Neural progenitor cell (in vitro differentiated cells): Measurements from ENCODE around the gene CDH26. TPM values are rescaled to one million over a fixed set of nuclear protein-coding genes. Genes with fewer than 3 reads are reported as not detected.

Source experiments
- DNase-seq: peaks from one replicate; pipeline ENCODE4 v3.0.0-alpha.2; 2016; ENCODE audit warnings: low spot score
- H2AFZ ChIP-seq: fragments of 200-600 bp; sonication (generic); replicated peaks from 2 replicates; pipeline ENCODE4 v1.6.1; 2016; ENCODE audit warnings: antibody characterized with exemption
- H3F3A ChIP-seq: fragments of 200-600 bp; sonication (generic); 2 replicates; pipeline ENCODE4 v1.6.1; 2016; ENCODE audit warnings: antibody characterized with exemption, low read depth
- H3K27ac ChIP-seq: fragments of 200-600 bp; sonication (generic); 2 replicates; pipeline ENCODE4 v1.5.1; 2016; ENCODE audit warnings: mild to moderate bottlenecking
- H3K27me3 ChIP-seq: fragments of 200-600 bp; sonication (generic); 2 replicates; pipeline ENCODE4 v1.6.1; 2016; ENCODE audit warnings: mild to moderate bottlenecking, moderate library complexity
- H3K36me3 ChIP-seq: fragments of 200-600 bp; sonication (generic); 2 replicates; pipeline ENCODE4 v1.5.1; 2016
- H3K4me1 ChIP-seq: fragments of 200-600 bp; sonication (generic); 2 replicates; pipeline ENCODE4 v1.6.1; 2016; ENCODE audit warnings: mixed run types
- H3K4me2 ChIP-seq: fragments of 200-600 bp; sonication (generic); 2 replicates; pipeline ENCODE4 v1.6.1; 2016
- H3K4me3 ChIP-seq: fragments of 200-600 bp; sonication (generic); 2 replicates; pipeline ENCODE4 v1.5.1; 2016
- H3K79me2 ChIP-seq: fragments of 200-600 bp; sonication (generic); 2 replicates; pipeline ENCODE4 v1.6.1; 2016; ENCODE audit warnings: low read depth
- H3K9ac ChIP-seq: fragments of 200-600 bp; sonication (generic); 2 replicates; pipeline ENCODE4 v1.6.1; 2016
- H3K9me3 ChIP-seq: fragments of 200-600 bp; sonication (generic); 2 replicates; pipeline ENCODE4 v1.5.1; 2016; ENCODE audit warnings: low read depth
- H4K20me1 ChIP-seq: fragments of 200-600 bp; sonication (generic); 2 replicates; pipeline ENCODE4 v1.6.1; 2016; ENCODE audit warnings: low read depth
- H3K27ac Mint-ChIP-seq: 3 replicates; pipeline ENCODE4 v1.8.0; 2021; ENCODE audit warnings: mixed read lengths
- H3K27me3 Mint-ChIP-seq: 2 replicates; pipeline ENCODE4 v1.8.0; 2022; ENCODE audit warnings: low read depth, mild to moderate bottlenecking, inconsistent platforms, moderate library complexity, mixed read lengths; ENCODE audit not compliant: insufficient read depth
- H3K36me3 Mint-ChIP-seq: 3 replicates; pipeline ENCODE4 v1.8.0; 2021; ENCODE audit warnings: mixed read lengths
- H3K4me1 Mint-ChIP-seq: 3 replicates; pipeline ENCODE4 v1.8.0; 2021; ENCODE audit warnings: mixed read lengths
- H3K4me3 Mint-ChIP-seq: 3 replicates; pipeline ENCODE4 v1.8.0; 2021; ENCODE audit warnings: mild to moderate bottlenecking, moderate library complexity, mixed read lengths
- H3K9me3 Mint-ChIP-seq: 3 replicates; pipeline ENCODE4 v1.8.0; 2020; ENCODE audit warnings: mixed read lengths
- EZH2 ChIP-seq: fragments of 200-600 bp; sonication (generic); IDR thresholded peaks from 2 replicates; pipeline ENCODE4 v1.6.1; 2017; ENCODE audit warnings: antibody characterized with exemption, mild to moderate bottlenecking, moderate library complexity
- EZH2phosphoT487 ChIP-seq: fragments of 200-600 bp; sonication (generic); IDR thresholded peaks from 2 replicates; pipeline ENCODE4 v1.6.1; 2017; ENCODE audit warnings: antibody characterized with exemption
- total RNA-seq: library from RNA; depleted of rRNA; stranded (reverse); fragments of >200 nt; gene quantifications from 2 replicates; pipeline ENCODE4 v1.2.3, GENCODE V29; 2015; ENCODE audit warnings: low replicate concordance
- TF ChIP-seq, protein P1 (sequence below): fragments of 200-600 bp; sonication (generic); IDR thresholded peaks from 2 replicates; pipeline ENCODE4 v1.5.1; 2017; ENCODE audit warnings: antibody characterized with exemption, mild to moderate bottlenecking

CDH26 gene
- total RNA-seq, 1 donor from 2014 or later: not detected

GRCh38 chr20:60011512-60012507 is 53.6 kb downstream of the CDH26 start:
- no peak overlapping the region for H3K27ac Mint-ChIP-seq
- Histone ChIP-seq H3F3A (no peaks in the 10 kb centered on the region), H3K27ac (no peak overlapping the region), H3K9ac (no peak overlapping the region), H3K9me3 (no peaks in the 10 kb centered on the region), H3K4me1 (no peaks in the 10 kb centered on the region), H3K4me3 (no peak overlapping the region), H3K4me2 (no peak overlapping the region), H3K27me3 (no peaks in the 10 kb centered on the region), H2AFZ (no peak overlapping the region), H3K79me2 (no peaks in the 10 kb centered on the region), H3K36me3 (no peaks in the 10 kb centered on the region), H4K20me1 (no peaks in the 10 kb centered on the region)
- H3K27me3 Mint-ChIP-seq: peaks cover 8% of the 10 kb centered on the region
- TF ChIP-seq EZH2: no peak
- peaks cover 15% of the 10 kb centered on the region for H3K9me3 Mint-ChIP-seq
- H3K36me3 Mint-ChIP-seq: peaks cover 2% of the 10 kb centered on the region
- H3K4me3 Mint-ChIP-seq: no peak overlapping the region
- no peak for DNase-seq
- H3K4me1 Mint-ChIP-seq: no peaks in the 10 kb centered on the region

DNA sequence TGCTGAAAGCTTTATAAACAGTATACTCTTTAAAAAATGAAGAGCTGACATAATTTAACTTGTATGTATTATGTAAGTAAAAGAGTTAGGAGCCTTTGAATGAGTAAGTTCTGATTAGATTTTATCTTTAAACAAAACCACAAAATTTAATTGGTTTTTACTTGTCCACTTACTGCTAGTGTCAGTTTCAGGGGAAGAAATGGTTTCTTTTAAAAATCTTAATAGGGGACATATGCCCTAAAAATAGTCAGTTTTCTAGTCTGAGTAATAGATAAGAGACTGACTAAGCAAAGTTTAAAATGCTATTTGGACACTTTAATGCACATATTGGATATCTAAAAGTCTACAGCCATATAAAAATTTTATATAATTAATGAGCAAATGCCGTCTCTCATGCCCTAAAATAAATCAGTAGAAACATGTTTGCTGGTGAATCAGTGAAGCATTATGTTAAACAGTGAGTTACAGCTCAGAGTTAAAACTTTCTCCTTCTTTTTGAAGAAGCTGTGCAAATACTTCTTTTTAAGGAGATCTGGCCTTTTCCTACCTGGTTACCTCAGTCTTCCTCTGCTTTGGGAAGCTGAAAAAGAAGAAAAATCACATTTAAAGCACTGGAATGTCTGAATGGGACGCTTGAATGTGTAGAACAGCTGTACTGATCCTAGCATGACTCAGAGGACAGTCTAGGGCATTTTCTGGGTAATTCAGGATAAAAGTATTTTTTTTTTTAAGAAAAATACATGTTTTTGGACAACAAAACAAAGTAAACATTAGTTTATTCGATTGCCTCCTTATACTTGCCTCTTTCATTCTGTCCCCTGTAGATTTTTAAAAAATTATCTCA is 55.3 kb downstream of the CDH26 start:
- H3K27me3 ChIP-seq: no peaks in the 10 kb centered on the region
- no peak overlapping the region for H3K27ac Mint-ChIP-seq
- H3K9me3 Mint-ChIP-seq: peaks cover 15% of the 10 kb centered on the region
- peaks cover 8% of the 10 kb centered on the region for H3K27me3 Mint-ChIP-seq
- H3K4me1 Mint-ChIP-seq: no peaks in the 10 kb centered on the region
- no peaks in the 10 kb centered on the region for H3K9me3 ChIP-seq
- no peak overlapping the region for H2AFZ ChIP-seq
- no peak overlapping the region for H3K4me2 ChIP-seq
- H4K20me1 ChIP-seq: no peaks in the 10 kb centered on the region
- H3K36me3 ChIP-seq: no peaks in the 10 kb centered on the region
- H3K4me3 ChIP-seq: no peak overlapping the region
- TF ChIP-seq EZH2 (no peak), EZH2phosphoT487 (no peak)
- TF ChIP-seq, protein P1, sequence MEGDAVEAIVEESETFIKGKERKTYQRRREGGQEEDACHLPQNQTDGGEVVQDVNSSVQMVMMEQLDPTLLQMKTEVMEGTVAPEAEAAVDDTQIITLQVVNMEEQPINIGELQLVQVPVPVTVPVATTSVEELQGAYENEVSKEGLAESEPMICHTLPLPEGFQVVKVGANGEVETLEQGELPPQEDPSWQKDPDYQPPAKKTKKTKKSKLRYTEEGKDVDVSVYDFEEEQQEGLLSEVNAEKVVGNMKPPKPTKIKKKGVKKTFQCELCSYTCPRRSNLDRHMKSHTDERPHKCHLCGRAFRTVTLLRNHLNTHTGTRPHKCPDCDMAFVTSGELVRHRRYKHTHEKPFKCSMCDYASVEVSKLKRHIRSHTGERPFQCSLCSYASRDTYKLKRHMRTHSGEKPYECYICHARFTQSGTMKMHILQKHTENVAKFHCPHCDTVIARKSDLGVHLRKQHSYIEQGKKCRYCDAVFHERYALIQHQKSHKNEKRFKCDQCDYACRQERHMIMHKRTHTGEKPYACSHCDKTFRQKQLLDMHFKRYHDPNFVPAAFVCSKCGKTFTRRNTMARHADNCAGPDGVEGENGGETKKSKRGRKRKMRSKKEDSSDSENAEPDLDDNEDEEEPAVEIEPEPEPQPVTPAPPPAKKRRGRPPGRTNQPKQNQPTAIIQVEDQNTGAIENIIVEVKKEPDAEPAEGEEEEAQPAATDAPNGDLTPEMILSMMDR: no peak
- H3K4me3 Mint-ChIP-seq: no peak overlapping the region
- no peaks in the 10 kb centered on the region for H3F3A ChIP-seq
- no peaks in the 10 kb centered on the region for H3K4me1 ChIP-seq
- no peak overlapping the region for H3K27ac ChIP-seq
- no peaks in the 10 kb centered on the region for H3K79me2 ChIP-seq
- DNase-seq: no peak
- H3K36me3 Mint-ChIP-seq: peaks cover 2% of the 10 kb centered on the region
- no peak overlapping the region for H3K9ac ChIP-seq

- H3F3A ChIP-seq: no peaks in the 10 kb centered on the region
- TF ChIP-seq EZH2: no peak
- TF ChIP-seq EZH2phosphoT487: no peak
- TF ChIP-seq, protein P1: no peak
- Mint-ChIP-seq H3K27me3 (peaks cover 8% of the 10 kb centered on the region), H3K9me3 (peaks cover 15% of the 10 kb centered on the region), H3K4me3 (no peak overlapping the region), H3K4me1 (no peaks in the 10 kb centered on the region), H3K27ac (no peak overlapping the region), H3K36me3 (peaks cover 2% of the 10 kb centered on the region)
- H3K79me2 ChIP-seq: no peaks in the 10 kb centered on the region
- H3K36me3 ChIP-seq: no peaks in the 10 kb centered on the region
- no peaks in the 10 kb centered on the region for H3K9me3 ChIP-seq
- no peak overlapping the region for H2AFZ ChIP-seq
- DNase-seq: no peak
- no peak overlapping the region for H3K27ac ChIP-seq
- no peak overlapping the region for H3K4me3 ChIP-seq
- H3K9ac ChIP-seq: no peak overlapping the region
- H3K4me1 ChIP-seq: no peaks in the 10 kb centered on the region
- no peaks in the 10 kb centered on the region for H4K20me1 ChIP-seq
- H3K4me2 ChIP-seq: no peak overlapping the region
- H3K27me3 ChIP-seq: no peaks in the 10 kb centered on the region
Observed at GRCh38 chr20:60016406-60016805, 58.2 kb downstream of the CDH26 start.
